HEK293 (cell line): ENCODE measurements around the gene PSMB11.

Experiments used
- CTCF ChIA-PET: fragments of 350-600 bp; formaldehyde crosslinking; extraction: SDS; loops from one replicate; lab custom pipeline; 2021; ENCODE audit warnings: antibody characterized with exemption; lab: Yijun Ruan, JAX
- POLR2A ChIA-PET: fragments of 300-600 bp; formaldehyde crosslinking; extraction: SDS; loops from one replicate; lab custom pipeline; 2020; ENCODE audit warnings: antibody characterized with exemption, inconsistent platforms; lab: Yijun Ruan, JAX
- H3K27ac ChIP-seq: fragments of 200-500 bp; sonication (Bioruptor generic); 2 replicates; pipeline ENCODE4 v1.5.1; 2014; ENCODE audit warnings: low read depth, low read length, control low read depth, inconsistent platforms; ENCODE audit errors: extremely low read depth
- H3K36me3 ChIP-seq, 2 experiments: fragments of 200-500 bp in 1 of 2; sonication (Bioruptor generic) in 1 of 2; 1 replicate in 1 of 2; 2 replicates in 1 of 2; pipeline ENCODE4 v1.5.1; 2014 to 2017; ENCODE audit warnings: inconsistent platforms in 2 of 2, low read length in 2 of 2; ENCODE audit not compliant: control insufficient read depth in 2 of 2, insufficient read depth in 1 of 2
- H3K4me1 ChIP-seq: fragments of 200-500 bp; sonication (Bioruptor generic); 2 replicates; pipeline ENCODE4 v1.5.1; 2014; ENCODE audit warnings: mild to moderate bottlenecking, low read length, inconsistent platforms; ENCODE audit not compliant: control insufficient read depth, insufficient read depth
- H3K4me3 ChIP-seq: 2 replicates; pipeline ENCODE4 v1.5.1; 2011; ENCODE audit warnings: low read depth, mild to moderate bottlenecking, control low read depth, low read length, moderate library complexity
- H3K9me3 ChIP-seq: fragments of 200-500 bp; sonication (Bioruptor generic); 2 replicates; pipeline ENCODE4 v1.5.1; 2014; ENCODE audit warnings: low read depth, low read length, inconsistent platforms; ENCODE audit not compliant: control insufficient read depth, insufficient read depth
- KLF1 ChIP-seq: fragments of 450-650 bp; formaldehyde crosslinking; IDR thresholded peaks from 2 replicates; pipeline ENCODE4 v1.5.1; 2016; ENCODE audit warnings: missing biosample characterization, missing genetic modification characterization
- KLF17 ChIP-seq: fragments of 450-650 bp; formaldehyde crosslinking; IDR thresholded peaks from 2 replicates; pipeline ENCODE4 v1.5.1; 2016; ENCODE audit warnings: missing biosample characterization, missing genetic modification characterization
- MEIS1 ChIP-seq: sonication (generic); formaldehyde crosslinking; IDR thresholded peaks from 2 replicates; pipeline ENCODE4 v1.8.1; 2022; ENCODE audit warnings: missing genetic modification reagents, mild to moderate bottlenecking, borderline replicate concordance
- OSR2 ChIP-seq: fragments of 450-650 bp; formaldehyde crosslinking; IDR thresholded peaks from 2 replicates; pipeline ENCODE4 v1.5.1; 2016; ENCODE audit warnings: missing biosample characterization, missing genetic modification characterization
- PATZ1 ChIP-seq: fragments of 450-650 bp; formaldehyde crosslinking; IDR thresholded peaks from 2 replicates; pipeline ENCODE4 v1.5.1; 2016; ENCODE audit warnings: missing biosample characterization, missing genetic modification characterization
- PBX3 ChIP-seq: sonication (generic); formaldehyde crosslinking; IDR thresholded peaks from 2 replicates; pipeline ENCODE4 v1.8.1; 2022; ENCODE audit warnings: mild to moderate bottlenecking, moderate library complexity, missing genetic modification reagents
- PRDM10 ChIP-seq: fragments of 450-650 bp; formaldehyde crosslinking; IDR thresholded peaks from 2 replicates; pipeline ENCODE4 v1.5.1; 2016; ENCODE audit warnings: missing biosample characterization, missing genetic modification characterization
- PRDM6 ChIP-seq: fragments of 450-650 bp; formaldehyde crosslinking; IDR thresholded peaks from 2 replicates; pipeline ENCODE4 v1.5.1; 2017; ENCODE audit warnings: missing biosample characterization, missing genetic modification characterization
- SP2 ChIP-seq: fragments of 450-650 bp; formaldehyde crosslinking; IDR thresholded peaks from 2 replicates; pipeline ENCODE4 v1.5.1; 2016; ENCODE audit warnings: missing biosample characterization, missing genetic modification characterization
- SP3 ChIP-seq: fragments of 450-650 bp; formaldehyde crosslinking; IDR thresholded peaks from 2 replicates; pipeline ENCODE4 v1.5.1; 2016; ENCODE audit warnings: missing biosample characterization, missing genetic modification characterization
- YY2 ChIP-seq: fragments of 450-650 bp; formaldehyde crosslinking; IDR thresholded peaks from 2 replicates; pipeline ENCODE4 v1.5.1; 2016; ENCODE audit warnings: missing biosample characterization, missing genetic modification characterization
- ZBTB21 ChIP-seq: fragments of 450-650 bp; formaldehyde crosslinking; IDR thresholded peaks from 2 replicates; pipeline ENCODE4 v1.5.1; 2017; ENCODE audit warnings: missing biosample characterization, missing genetic modification characterization
- ZBTB7A ChIP-seq: fragments of 450-650 bp; formaldehyde crosslinking; IDR thresholded peaks from 2 replicates; pipeline ENCODE4 v1.5.1; 2016; ENCODE audit warnings: low read depth, missing biosample characterization, missing genetic modification characterization
- ZEB2 ChIP-seq: fragments of 450-650 bp; formaldehyde crosslinking; IDR thresholded peaks from 2 replicates; pipeline ENCODE4 v1.5.1; 2016; ENCODE audit warnings: missing biosample characterization, missing genetic modification characterization
- ZIC2 ChIP-seq: fragments of 450-650 bp; formaldehyde crosslinking; IDR thresholded peaks from 2 replicates; pipeline ENCODE4 v1.5.1; 2016; ENCODE audit warnings: missing biosample characterization, missing genetic modification characterization
- ZNF133 ChIP-seq: fragments of 450-650 bp; formaldehyde crosslinking; IDR thresholded peaks from 2 replicates; pipeline ENCODE4 v1.5.1; 2016; ENCODE audit warnings: missing biosample characterization, missing genetic modification characterization
- ZNF140 ChIP-seq: fragments of 450-650 bp; formaldehyde crosslinking; IDR thresholded peaks from 2 replicates; pipeline ENCODE4 v1.5.1; 2016; ENCODE audit warnings: missing biosample characterization, missing genetic modification characterization
- ZNF155 ChIP-seq: fragments of 450-650 bp; formaldehyde crosslinking; IDR thresholded peaks from 2 replicates; pipeline ENCODE4 v1.5.1; 2016; ENCODE audit warnings: missing biosample characterization, missing genetic modification characterization
- ZNF169 ChIP-seq: fragments of 450-650 bp; formaldehyde crosslinking; IDR thresholded peaks from 2 replicates; pipeline ENCODE4 v1.5.1; 2016; ENCODE audit warnings: missing biosample characterization, missing genetic modification characterization
- ZNF354C ChIP-seq: fragments of 450-650 bp; formaldehyde crosslinking; IDR thresholded peaks from 2 replicates; pipeline ENCODE4 v1.5.1; 2016; ENCODE audit warnings: missing biosample characterization, missing genetic modification characterization, low read depth, borderline replicate concordance
- ZNF366 ChIP-seq: fragments of 450-650 bp; formaldehyde crosslinking; conservative IDR thresholded peaks from 2 replicates; pipeline ENCODE4 v1.5.1; 2016; ENCODE audit warnings: missing biosample characterization, missing genetic modification characterization
- ZNF423 ChIP-seq: fragments of 450-650 bp; formaldehyde crosslinking; IDR thresholded peaks from 2 replicates; pipeline ENCODE4 v1.5.1; 2016; ENCODE audit warnings: missing biosample characterization, missing genetic modification characterization
- ZNF433 ChIP-seq: fragments of 450-650 bp; formaldehyde crosslinking; IDR thresholded peaks from 2 replicates; pipeline ENCODE4 v1.5.1; 2016; ENCODE audit warnings: missing biosample characterization, missing genetic modification characterization, low read depth
- ZNF580 ChIP-seq: fragments of 450-650 bp; formaldehyde crosslinking; IDR thresholded peaks from 2 replicates; pipeline ENCODE4 v1.5.1; 2016; ENCODE audit warnings: missing biosample characterization, missing genetic modification characterization
- ZNF670 ChIP-seq: fragments of 450-650 bp; formaldehyde crosslinking; IDR thresholded peaks from 2 replicates; pipeline ENCODE4 v1.5.1; 2016; ENCODE audit warnings: missing biosample characterization, missing genetic modification characterization, low read depth
- ZNF791 ChIP-seq: fragments of 450-650 bp; formaldehyde crosslinking; IDR thresholded peaks from 2 replicates; pipeline ENCODE4 v1.5.1; 2016; ENCODE audit warnings: missing biosample characterization, missing genetic modification characterization

The PSMB11 gene

GRCh38 chr14:23071244-23071920 is 29.4 kb downstream of the PSMB11 start (continued):
- TF ChIP-seq ZNF354C (tag by site-specific recombination) = no peak
- TF ChIP-seq ZNF169 (tag by site-specific recombination) = no peak
- TF ChIP-seq ZEB2 (tag by site-specific recombination) = 0 out of 2 replicates have a peak, but pooled peaks have one; percentile 47
- peak; percentile 92 for TF ChIP-seq ZIC2 (tag by site-specific recombination)
- peak; percentile 52; the same call in 1 of the 2 replicates for TF ChIP-seq YY2
- TF ChIP-seq PATZ1 (tag by site-specific recombination) = peak; percentile 94
- peak; percentile 67; the same call in 1 of the 2 replicates for TF ChIP-seq KLF1 (tag by site-specific recombination)
- TF ChIP-seq ZNF423 = peak; percentile 95
- TF ChIP-seq KLF17 (tag by site-specific recombination) = peak; percentile 55; the same call in 1 of the 2 replicates
- TF ChIP-seq, all 188 proteins: peak for 48

GRCh38 chr14:23071921-23072539 is 30.0 kb downstream of the PSMB11 start:
- Histone ChIP-seq H3K9me3 (no peaks in the 10 kb centered on the region), H3K27ac (peak overlapping the region; percentile 84), H3K36me3 (peaks cover 25 to 60% of the 10 kb centered on the region in 2 experiments), H3K4me1 (peaks cover 16% of the 10 kb centered on the region), H3K4me3 (no peak overlapping the region)
- ChIA-PET CTCF (interaction anchor here (0.6 to 4.0 kb wide), 13 partner anchors 10 to 136 kb away, joined by 3 to 21 read pairs (median 7); partner anchors contain the start of genes ACIN1, C14orf119 and CDH24), POLR2A (interaction anchor here (0.6 to 3.5 kb wide), 14 partner anchors 8 to 249 kb away, joined by 3 to 48 read pairs (median 4); partner anchors contain the start of genes ACIN1, AJUBA, C14orf119 and PABPN1)
- no peak for TF ChIP-seq MEIS1 (CRISPR knock-in tag)
- peak; percentile 54; the same call in 1 of the 2 replicates for TF ChIP-seq PRDM10 (tag by site-specific recombination)
- no peak for TF ChIP-seq PRDM6 (tag by site-specific recombination)
- no peak for TF ChIP-seq ZNF155
- 0 out of 2 replicates have a peak, but pooled peaks have one; percentile 6 for TF ChIP-seq ZNF580
- TF ChIP-seq ZNF670 (tag by site-specific recombination) = no peak
- TF ChIP-seq ZNF140 (tag by site-specific recombination) = no peak
- no peak for TF ChIP-seq SP3 (tag by site-specific recombination)
- TF ChIP-seq ZNF433 = no peak
- no peak for TF ChIP-seq ZBTB21 (tag by site-specific recombination)
- TF ChIP-seq OSR2 = 0 out of 2 replicates have a peak, but pooled peaks have one; percentile 0
- TF ChIP-seq ZEB2 (tag by site-specific recombination) = 0 out of 2 replicates have a peak, but pooled peaks have one; percentile 9
- peak; percentile 22; the same call in 1 of the 2 replicates for TF ChIP-seq SP2
- TF ChIP-seq ZBTB7A (tag by site-specific recombination) = no peak
- TF ChIP-seq ZNF366 (tag by site-specific recombination) = no peak
- no peak for TF ChIP-seq PBX3 (CRISPR knock-in tag)
- TF ChIP-seq ZNF133 (tag by site-specific recombination) = no peak
- no peak for TF ChIP-seq ZNF791
